ENCODE measurements around the gene C19orf81.
"Not testable (repeated sequence)": the region's sequence is repeated elsewhere in the genome, so short reads cannot be mapped to it uniquely, and the experiment has no call there.

C19orf81 gene

GRCh38 chr19:50618379-50618778, 30.9 kb upstream of the C19orf81 start:
- H3K36me3 ChIP-seq (ENCODE audit: control insufficient read depth in 2 of 2, insufficient read depth in 1 of 2, low read length in 2 of 2); H3K4me1 ChIP-seq (ENCODE audit: control insufficient read depth, insufficient read depth, low read length); H3K9me3 ChIP-seq (ENCODE audit: control insufficient read depth, insufficient read depth, low read depth, low read length); POLR2A ChIA-PET; CTCF ChIA-PET; H3K4me3 ChIP-seq (ENCODE audit: low read depth, low read length); H3K27ac ChIP-seq (ENCODE audit: extremely low read depth, low read depth, low read length): not testable (repeated sequence)

GRCh38 chr19:50619184-50619583, 30.1 kb upstream of the C19orf81 start:
- H3K4me1 ChIP-seq (ENCODE audit: control insufficient read depth, insufficient read depth, low read length); H3K9me3 ChIP-seq (ENCODE audit: control insufficient read depth, insufficient read depth, low read depth, low read length); CTCF ChIA-PET; H3K27ac ChIP-seq (ENCODE audit: extremely low read depth, low read depth, low read length); H3K4me3 ChIP-seq (ENCODE audit: low read depth, low read length); H3K36me3 ChIP-seq (ENCODE audit: control insufficient read depth in 2 of 2, insufficient read depth in 1 of 2, low read length in 2 of 2): not testable (repeated sequence)
- TF ChIP-seq ZNF366 (tag by site-specific recombination; conservative IDR thresholded peaks at IDR 0.05) = peak; percentile 91
- POLR2A ChIA-PET = interaction anchor here (0.6 kb wide), 1 partner anchor 10 kb away, joined by 6 read pairs; no protein-coding TSS in a partner anchor

GRCh38 chr19:50620394-50620906, 28.8 kb upstream of the C19orf81 start:
- H3K4me1 ChIP-seq (ENCODE audit: control insufficient read depth, insufficient read depth, low read length); H3K9me3 ChIP-seq (ENCODE audit: control insufficient read depth, insufficient read depth, low read depth, low read length); POLR2A ChIA-PET; H3K36me3 ChIP-seq (ENCODE audit: control insufficient read depth in 2 of 2, insufficient read depth in 1 of 2, low read length in 2 of 2); H3K4me3 ChIP-seq (ENCODE audit: low read depth, low read length); H3K27ac ChIP-seq (ENCODE audit: extremely low read depth, low read depth, low read length): not testable (repeated sequence)
- CTCF ChIA-PET = interaction anchor here (0.6 kb wide), 1 partner anchor 677 kb away, joined by 3 read pairs; no protein-coding TSS in a partner anchor

- TF ChIP-seq ZNF549 (tag by site-specific recombination; IDR thresholded peaks at IDR 0.05) (no peak), GLI4 (tag by site-specific recombination; IDR thresholded peaks at IDR 0.05) (no peak), ZNF624 (tag by site-specific recombination; IDR thresholded peaks at IDR 0.05) (no peak), ZNF175 (tag by site-specific recombination; IDR thresholded peaks at IDR 0.05) (no peak), ZSCAN18 (tag by site-specific recombination; IDR thresholded peaks at IDR 0.05) (no peak), ZBTB7A (tag by site-specific recombination; IDR thresholded peaks at IDR 0.05; ENCODE audit: low read depth) (no peak), HOXC10 (CRISPR knock-in tag; IDR thresholded peaks at IDR 0.05) (no peak), ZNF202 (tag by site-specific recombination; IDR thresholded peaks at IDR 0.05; ENCODE audit: borderline replicate concordance) (no peak), ZNF558 (tag by site-specific recombination; IDR thresholded peaks at IDR 0.05) (no peak), ZNF121 (tag by site-specific recombination; IDR thresholded peaks at IDR 0.05) (no peak), ZNF521 (tag by site-specific recombination; IDR thresholded peaks at IDR 0.05) (no peak), ZNF341 (tag by site-specific recombination; IDR thresholded peaks at IDR 0.05; ENCODE audit: low read depth) (no peak), ZNF350 (tag by site-specific recombination; IDR thresholded peaks at IDR 0.05) (no peak), SETDB1 (IDR thresholded peaks at IDR 0.05; ENCODE audit: insufficient read length, low read length) (no peak), SCRT2 (tag by site-specific recombination; IDR thresholded peaks at IDR 0.05) (no peak), ELK4 (IDR thresholded peaks at IDR 0.05; ENCODE audit: borderline replicate concordance, low read depth, low read length) (no peak), ZNF404 (tag by site-specific recombination; IDR thresholded peaks at IDR 0.05) (no peak), BCL11B (tag by site-specific recombination; IDR thresholded peaks at IDR 0.05; ENCODE audit: low read depth) (no peak), RBAK (tag by site-specific recombination; IDR thresholded peaks at IDR 0.05) (no peak), ZNF768 (tag by site-specific recombination; IDR thresholded peaks at IDR 0.05) (no peak)
- ChIA-PET CTCF (interaction anchor here (1.3 kb wide), 1 partner anchor 69 kb away, joined by 5 read pairs; no protein-coding TSS in a partner anchor), POLR2A (no interaction called here)
- H3K9me3 ChIP-seq (ENCODE audit: control insufficient read depth, insufficient read depth, low read depth, low read length) = no peaks in the 10 kb centered on the region
- no peaks in the 10 kb centered on the region for H3K36me3 ChIP-seq (ENCODE audit: control insufficient read depth in 2 of 2, insufficient read depth in 1 of 2, low read length in 2 of 2)
- H3K4me1 ChIP-seq (ENCODE audit: control insufficient read depth, insufficient read depth, low read length) = no peaks in the 10 kb centered on the region
- H3K4me3 ChIP-seq (ENCODE audit: low read depth, low read length) = no peak overlapping the region
- H3K27ac ChIP-seq (ENCODE audit: extremely low read depth, low read depth, low read length) = no peak overlapping the region
These were observed 24.2 kb upstream of the C19orf81 start for GRCh38 chr19:50624949-50625600.
